Frontal cortex (tissue), 4 donors: Measurements from ENCODE around the gene LRRFIP1. TPM values are rescaled to one million over a fixed set of nuclear protein-coding genes. Genes with fewer than 3 reads are reported as not detected.

ENCODE experiments used
- DNase-seq, 2 donors: peaks; one replicate each; pipeline ENCODE4 v3.0.0; 2012; ENCODE audit warnings: low spot score in 2 of 2
- FAIRE-seq: peaks from 2 replicates; lab custom pipeline; 2012; peaks lifted over from hg19 to GRCh38; lab: Jason Lieb, UNC
- total RNA-seq: library from RNA; depleted of rRNA; stranded (reverse); fragments of >200 nt; gene quantifications from one replicate; pipeline ENCODE4 v1.2.3, GENCODE V29; 2014
- donor health status: control.
- donor health status: control.
- donor health status: control.

LRRFIP1 gene
- total RNA-seq, 1 donor from 2014 or later = 27.7 TPM

DNA sequence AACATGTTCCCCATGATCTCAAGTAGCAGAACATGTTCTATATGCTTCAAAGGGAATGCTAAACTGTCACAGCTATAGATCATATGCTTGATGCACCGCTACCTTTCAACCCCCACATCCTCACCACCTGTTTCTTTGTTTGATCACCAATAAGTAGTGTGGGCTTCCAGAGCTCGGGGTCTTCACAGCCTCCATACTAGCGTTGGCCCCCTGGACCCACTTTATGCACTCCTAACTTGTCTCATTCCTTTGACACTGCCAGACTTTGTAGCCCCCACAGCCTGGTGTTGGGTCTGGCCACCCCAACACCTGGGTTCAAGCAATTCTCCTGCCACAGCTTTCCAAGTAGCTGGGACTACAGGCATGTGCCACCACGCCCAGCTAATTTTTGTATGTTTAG lies 159.5 kb downstream of the LRRFIP1 start:
- FAIRE-seq (no peak), DNase-seq (no peak)

- FAIRE-seq (no peak), DNase-seq (no peak)
Measured at GRCh38 chr2:237790353-237790752, 163.0 kb downstream of the LRRFIP1 start.

DNA sequence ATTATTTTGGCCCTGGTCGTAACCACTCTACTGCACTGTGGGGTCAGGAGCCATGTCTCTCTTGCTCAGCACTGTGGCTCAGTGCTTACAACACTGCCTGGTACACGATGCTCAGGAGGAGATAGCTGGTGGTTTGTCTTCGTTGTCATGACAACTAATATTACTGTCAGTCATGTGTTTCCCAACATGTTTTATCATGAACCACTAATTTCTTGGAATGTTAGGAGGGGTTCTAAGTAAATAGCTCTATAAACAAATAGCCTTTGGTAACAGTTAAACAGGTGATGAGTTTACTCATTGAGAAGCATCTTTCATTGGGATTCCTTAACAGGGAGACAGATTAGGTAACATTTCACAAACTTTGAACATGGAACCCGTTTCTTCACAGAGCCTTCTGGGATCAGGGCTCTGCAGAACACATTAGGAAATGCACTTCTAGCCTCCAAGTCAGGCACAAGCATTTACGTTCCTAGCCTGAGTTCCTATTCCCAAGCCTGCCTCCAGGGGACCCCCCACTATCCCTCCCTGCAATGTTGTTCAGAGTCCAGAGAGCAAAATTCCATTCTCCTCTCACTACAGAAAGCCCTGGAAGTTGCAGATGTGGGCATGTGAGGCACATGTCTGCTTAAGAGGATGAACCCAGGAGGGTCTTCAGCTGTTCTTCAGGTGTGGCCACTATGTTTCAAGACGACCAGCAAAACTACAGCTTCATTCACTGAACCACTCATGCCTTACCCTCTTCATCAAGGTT lies 164.8 kb downstream of the LRRFIP1 start:
- DNase-seq = no peak
- no peak for FAIRE-seq

DNA sequence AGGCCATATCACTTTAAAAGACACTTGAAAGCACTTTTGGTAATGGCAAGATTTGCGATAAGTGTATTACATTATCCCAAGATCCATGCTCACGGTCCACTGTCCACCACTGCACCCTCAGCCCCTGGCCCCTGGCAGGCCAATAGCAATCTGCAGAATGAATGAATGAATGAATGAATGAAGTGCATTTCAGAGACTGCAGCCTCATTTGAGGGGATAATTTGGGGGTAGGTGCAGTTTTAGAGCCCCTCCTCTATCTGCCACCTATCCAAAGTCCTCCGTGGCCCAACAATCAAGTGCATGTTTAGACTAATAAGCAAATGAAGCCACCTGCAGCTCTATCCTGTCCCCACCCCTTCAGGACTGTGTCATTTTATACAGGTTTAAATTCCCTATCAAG lies 169.9 kb downstream of the LRRFIP1 start:
- FAIRE-seq (no peak), DNase-seq (no peak)

GRCh38 chr2:237798236-237799059 lies 171.1 kb downstream of the LRRFIP1 start, which contains the start of gene RBM44:
Gene RBM44 (plus strand): TSS chr2:237798779. CDS start chr2:237813610, 14,831 bp downstream.
- no peak for FAIRE-seq
- no peak for DNase-seq

DNA sequence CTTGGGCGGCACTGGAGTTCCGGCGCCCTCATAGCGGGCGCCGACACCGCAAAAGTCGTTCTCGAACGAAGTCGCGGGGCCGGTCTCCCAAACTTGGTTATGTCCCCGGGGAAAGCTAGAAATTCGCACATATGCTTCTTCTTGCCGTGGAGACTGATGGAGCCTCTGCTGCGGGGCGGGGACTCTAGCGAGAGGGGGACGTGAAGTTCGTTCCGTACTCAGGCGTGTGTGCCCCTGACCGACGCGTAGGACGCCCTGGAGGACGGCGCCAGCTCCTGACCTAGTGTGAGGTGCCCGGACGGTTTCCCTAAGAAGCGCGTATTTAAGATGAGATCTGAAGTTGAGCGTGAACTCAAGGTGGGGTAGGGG lies 171.7 kb downstream of the LRRFIP1 start:
- FAIRE-seq = no peak
- no peak for DNase-seq

DNA sequence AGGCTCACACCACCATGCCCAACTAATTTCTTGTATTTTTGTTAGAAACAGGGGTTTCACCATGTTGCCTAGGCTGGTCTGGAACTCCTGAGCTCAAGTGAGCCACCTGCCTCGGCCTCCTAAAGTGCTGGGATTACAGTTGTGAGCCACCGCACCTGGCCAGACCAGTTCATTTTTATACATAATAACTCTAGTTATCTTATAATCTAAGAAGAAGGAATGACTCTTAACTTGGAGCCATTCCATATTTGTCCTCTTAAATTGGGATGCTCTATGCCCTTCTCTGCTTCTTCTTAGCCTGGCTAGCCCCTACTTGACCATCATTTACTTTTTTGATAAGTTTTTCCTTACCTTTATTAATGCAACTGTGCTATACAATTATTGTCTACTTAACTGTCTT lies 174.1 kb downstream of the LRRFIP1 start:
- FAIRE-seq = no peak
- DNase-seq = no peak

DNA sequence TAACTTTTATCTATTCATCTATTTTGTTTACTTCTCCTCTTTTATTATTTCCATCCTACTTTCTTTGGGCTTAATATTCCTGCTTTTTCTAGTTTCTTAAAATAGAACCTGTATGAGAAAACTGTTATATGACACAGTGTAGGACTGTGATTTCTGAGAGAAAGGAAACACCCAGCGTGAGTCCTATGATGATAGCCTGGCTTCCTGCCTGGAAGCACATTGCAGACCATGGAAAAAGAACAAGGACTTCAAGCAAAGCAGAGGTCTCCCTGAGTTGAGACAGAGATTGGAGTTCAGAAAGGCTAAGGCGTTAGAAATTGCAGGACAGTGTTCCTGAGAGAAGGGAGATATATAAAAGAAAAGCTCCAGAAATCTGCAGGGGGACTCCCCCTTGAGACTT lies 178.9 kb downstream of the LRRFIP1 start:
- no peak for DNase-seq
- no peak for FAIRE-seq

DNA sequence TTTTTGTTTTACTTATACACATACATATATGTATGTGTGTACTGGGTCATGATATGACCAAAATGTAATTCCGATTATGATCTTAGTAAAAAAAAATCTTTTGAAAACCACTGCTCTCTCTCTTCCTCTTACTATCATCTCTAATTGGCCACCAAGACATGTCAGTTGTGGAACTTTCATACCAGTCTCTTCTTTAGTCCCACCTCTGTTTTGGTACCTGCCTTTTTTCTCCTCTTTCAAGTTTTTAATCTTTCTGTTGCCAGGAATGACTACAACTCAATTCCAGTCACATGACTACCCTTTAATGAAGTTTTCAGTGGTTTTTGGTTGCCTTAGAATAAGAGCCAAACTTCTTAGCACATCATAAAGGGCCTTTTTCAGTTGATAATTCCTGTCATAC lies 188.2 kb downstream of the LRRFIP1 start:
- no peak for FAIRE-seq
- no peak for DNase-seq

- DNase-seq (no peak), FAIRE-seq (no peak)
Measured at GRCh38 chr2:237816531-237816930, 189.1 kb downstream of the LRRFIP1 start.

DNA sequence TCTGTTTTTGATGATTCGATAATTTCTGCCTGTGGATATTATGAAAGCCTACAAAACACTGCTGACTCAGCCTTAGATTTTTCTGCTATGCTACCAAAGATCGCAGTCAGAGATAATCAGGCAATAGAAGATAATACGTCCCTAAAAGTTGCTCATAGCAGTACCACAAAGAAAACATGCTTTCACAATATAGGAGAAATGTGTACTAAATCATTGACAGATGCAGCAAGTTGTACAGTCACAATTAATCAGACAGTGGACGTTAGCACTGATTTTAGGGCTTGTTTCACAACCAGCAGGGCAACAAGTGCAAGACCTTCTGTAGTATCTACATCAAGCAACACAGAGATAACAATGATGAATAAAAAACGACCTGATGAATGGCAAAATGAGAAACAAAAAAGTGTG lies 190.7 kb downstream of the LRRFIP1 start:
- DNase-seq (no peak), FAIRE-seq (no peak)

GRCh38 chr2:237819231-237819630 lies 191.8 kb downstream of the LRRFIP1 start:
- DNase-seq (no peak), FAIRE-seq (no peak)

DNA sequence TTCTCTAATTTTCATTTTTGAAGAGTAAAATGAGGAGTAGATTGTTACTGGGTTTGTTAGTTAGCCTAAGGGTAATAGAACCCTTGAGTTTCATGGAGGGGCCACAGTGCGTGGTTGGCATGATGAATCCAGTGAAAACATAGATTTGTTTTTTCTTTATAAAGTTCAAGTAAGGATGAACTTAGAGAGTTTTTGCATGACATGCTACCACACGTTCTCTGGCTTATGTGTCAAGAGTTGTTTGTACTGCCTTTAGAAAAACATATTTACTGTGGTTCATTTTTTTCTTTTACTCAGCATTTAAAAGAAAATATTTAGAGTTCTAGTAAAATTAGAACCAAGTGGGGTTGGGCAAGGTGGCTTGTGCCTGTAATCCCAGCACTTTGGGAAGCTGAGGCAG lies 193.0 kb downstream of the LRRFIP1 start:
- FAIRE-seq (no peak), DNase-seq (no peak)

- FAIRE-seq (no peak), DNase-seq (no peak)
Measured at GRCh38 chr2:237823544-237823943, 196.2 kb downstream of the LRRFIP1 start.

GRCh38 chr2:237824085-237824484 lies 196.7 kb downstream of the LRRFIP1 start:
- no peak for FAIRE-seq

DNA sequence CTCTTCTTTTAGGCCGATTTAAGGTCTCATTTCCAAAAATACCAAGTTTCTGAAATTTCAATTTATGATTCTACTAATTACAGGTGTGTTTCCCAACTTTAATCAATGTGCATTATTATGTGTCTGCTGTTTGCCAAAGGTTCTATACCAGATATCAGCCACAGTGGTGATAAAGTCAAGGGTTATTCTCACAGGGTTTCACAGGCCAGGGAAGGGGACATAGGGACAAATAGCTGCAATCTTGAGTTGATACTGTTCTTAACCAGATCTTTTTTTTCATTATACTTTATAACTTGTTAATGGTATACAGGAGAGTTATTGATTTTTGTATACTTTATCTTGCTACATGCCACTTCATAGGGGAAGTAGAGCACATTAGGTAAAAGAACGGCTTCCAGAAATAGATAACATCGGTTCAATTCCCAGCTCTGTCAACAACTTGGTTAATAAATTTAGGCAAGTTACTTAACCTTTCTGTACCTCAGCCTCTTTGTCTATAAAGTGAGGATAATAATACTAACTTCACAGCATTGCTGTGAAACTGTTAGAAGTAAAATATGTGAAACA lies 200.1 kb downstream of the LRRFIP1 start:
- FAIRE-seq (no peak), DNase-seq (no peak)

More at GRCh38 chr2:237824085-237824484, 196.7 kb downstream of the LRRFIP1 start:
- DNase-seq = no peak

Other genes starting within 250 kb of the LRRFIP1 start
- gene COL6A3, start 213.4 kb upstream of the LRRFIP1 start, total RNA-seq = 12.2 TPM
- 0.82 TPM for gene MLPH, start 140.3 kb upstream of the LRRFIP1 start, total RNA-seq
- not detected for gene PRLH, start 61.0 kb upstream of the LRRFIP1 start, total RNA-seq
- 0.41 TPM for gene RAB17, start 36.9 kb upstream of the LRRFIP1 start, total RNA-seq
- gene RBM44, start 171.2 kb downstream of the LRRFIP1 start, total RNA-seq = 5.3 TPM
- 6.9 TPM for gene RAMP1, start 232.0 kb downstream of the LRRFIP1 start, total RNA-seq